ENCODE data around the gene ENAH.

The ENAH gene

DNA sequence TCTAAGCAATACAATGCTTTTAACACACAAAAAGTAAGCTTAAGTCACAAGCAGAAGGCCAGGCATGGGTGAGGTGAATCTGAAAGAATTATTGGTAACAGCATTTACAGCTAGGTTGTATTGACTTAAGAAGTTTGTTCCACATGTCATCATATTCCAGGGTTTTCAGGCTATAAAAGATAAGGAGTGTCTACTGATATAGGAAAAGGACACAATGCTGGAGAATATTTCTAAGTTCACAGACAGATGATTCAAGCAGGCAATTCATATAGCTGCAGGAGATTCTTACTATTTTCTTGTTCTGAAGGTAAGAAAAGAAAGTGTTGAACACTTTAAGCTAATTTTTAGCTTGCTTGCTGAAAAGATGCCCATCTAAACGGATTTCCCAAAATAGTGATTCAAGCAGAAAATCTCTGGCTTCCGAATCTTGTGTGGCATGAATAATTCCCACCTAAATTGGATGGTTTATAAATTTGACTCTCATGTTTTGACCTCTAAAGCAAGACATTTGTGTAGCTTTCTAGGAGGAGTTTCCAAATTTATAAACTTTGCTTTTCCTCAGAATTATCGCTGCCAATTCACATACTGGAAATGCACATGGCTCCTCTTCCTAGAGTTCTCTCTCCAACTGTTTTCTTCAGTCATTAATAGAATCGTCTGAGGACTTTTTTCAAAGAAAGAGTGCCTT is 129.5 kb downstream of the ENAH start:
- no peaks in the 10 kb centered on the region for H3K79me2 ChIP-seq (ENCODE audit: insufficient read depth, low read length)
- no peaks in the 10 kb centered on the region for H3K27me3 ChIP-seq (ENCODE audit: insufficient read depth, low read length, poor library complexity, severe bottlenecking)
- no peak overlapping the region for H3K4me2 ChIP-seq (ENCODE audit: low read depth, low read length, poor library complexity, severe bottlenecking)

GRCh38 chr1:225522588-225523262 is 130.2 kb downstream of the ENAH start:
- Histone ChIP-seq H3K79me2 (ENCODE audit: insufficient read depth, low read length) (no peaks in the 10 kb centered on the region), H3K4me3 (ENCODE audit: low read length, poor library complexity, severe bottlenecking) (no peak overlapping the region), H4K20me1 (ENCODE audit: insufficient read depth, low read length, poor library complexity, severe bottlenecking) (no peaks in the 10 kb centered on the region), H3K9ac (ENCODE audit: low read depth, low read length, poor library complexity, severe bottlenecking) (no peak overlapping the region), H3K4me1 (ENCODE audit: insufficient read depth, low read length, poor library complexity, severe bottlenecking) (no peaks in the 10 kb centered on the region), H3K9me2 (replicated peaks; ENCODE audit: low read depth, low read length) (no peaks in the 10 kb centered on the region), H3K4me2 (ENCODE audit: low read depth, low read length, poor library complexity, severe bottlenecking) (no peak overlapping the region), H3F3A (ENCODE audit: low read depth) (no peaks in the 10 kb centered on the region), H3K9me3 (ENCODE audit: insufficient read depth, low read depth, low read length) (no peaks in the 10 kb centered on the region), H3K36me3 (ENCODE audit: insufficient read depth, low read length) (peaks cover 8% of the 10 kb centered on the region; the same call in 1 of the 2 replicates), H3K27me3 (ENCODE audit: insufficient read depth, low read length, poor library complexity, severe bottlenecking) (no peaks in the 10 kb centered on the region), H2AFZ (ENCODE audit: low read length) (no peak overlapping the region)
- TF ChIP-seq, protein P1, sequence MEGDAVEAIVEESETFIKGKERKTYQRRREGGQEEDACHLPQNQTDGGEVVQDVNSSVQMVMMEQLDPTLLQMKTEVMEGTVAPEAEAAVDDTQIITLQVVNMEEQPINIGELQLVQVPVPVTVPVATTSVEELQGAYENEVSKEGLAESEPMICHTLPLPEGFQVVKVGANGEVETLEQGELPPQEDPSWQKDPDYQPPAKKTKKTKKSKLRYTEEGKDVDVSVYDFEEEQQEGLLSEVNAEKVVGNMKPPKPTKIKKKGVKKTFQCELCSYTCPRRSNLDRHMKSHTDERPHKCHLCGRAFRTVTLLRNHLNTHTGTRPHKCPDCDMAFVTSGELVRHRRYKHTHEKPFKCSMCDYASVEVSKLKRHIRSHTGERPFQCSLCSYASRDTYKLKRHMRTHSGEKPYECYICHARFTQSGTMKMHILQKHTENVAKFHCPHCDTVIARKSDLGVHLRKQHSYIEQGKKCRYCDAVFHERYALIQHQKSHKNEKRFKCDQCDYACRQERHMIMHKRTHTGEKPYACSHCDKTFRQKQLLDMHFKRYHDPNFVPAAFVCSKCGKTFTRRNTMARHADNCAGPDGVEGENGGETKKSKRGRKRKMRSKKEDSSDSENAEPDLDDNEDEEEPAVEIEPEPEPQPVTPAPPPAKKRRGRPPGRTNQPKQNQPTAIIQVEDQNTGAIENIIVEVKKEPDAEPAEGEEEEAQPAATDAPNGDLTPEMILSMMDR (conservative IDR thresholded peaks at IDR 0.05; ENCODE audit: low read length): no peak
- TF ChIP-seq EZH2phosphoT487 (IDR thresholded peaks at IDR 0.05; ENCODE audit: borderline replicate concordance): no peak

More for the DNA sequence above, 129.5 kb downstream of the ENAH start:
- no peaks in the 10 kb centered on the region for H4K20me1 ChIP-seq (ENCODE audit: insufficient read depth, low read length, poor library complexity, severe bottlenecking)
- no peak overlapping the region for H2AFZ ChIP-seq (ENCODE audit: low read length)
- peaks cover 7% of the 10 kb centered on the region; the same call in 1 of the 2 replicates for H3K36me3 ChIP-seq (ENCODE audit: insufficient read depth, low read length)
- no peaks in the 10 kb centered on the region for H3K9me3 ChIP-seq (ENCODE audit: insufficient read depth, low read depth, low read length)
- H3K9ac ChIP-seq (ENCODE audit: low read depth, low read length, poor library complexity, severe bottlenecking): no peak overlapping the region
- H3K9me2 ChIP-seq (replicated peaks; ENCODE audit: low read depth, low read length): no peaks in the 10 kb centered on the region
- TF ChIP-seq EZH2phosphoT487 (IDR thresholded peaks at IDR 0.05; ENCODE audit: borderline replicate concordance): no peak
- no peaks in the 10 kb centered on the region for H3F3A ChIP-seq (ENCODE audit: low read depth)
- no peak overlapping the region for H3K4me3 ChIP-seq (ENCODE audit: low read length, poor library complexity, severe bottlenecking)
- no peaks in the 10 kb centered on the region for H3K4me1 ChIP-seq (ENCODE audit: insufficient read depth, low read length, poor library complexity, severe bottlenecking)

DNA sequence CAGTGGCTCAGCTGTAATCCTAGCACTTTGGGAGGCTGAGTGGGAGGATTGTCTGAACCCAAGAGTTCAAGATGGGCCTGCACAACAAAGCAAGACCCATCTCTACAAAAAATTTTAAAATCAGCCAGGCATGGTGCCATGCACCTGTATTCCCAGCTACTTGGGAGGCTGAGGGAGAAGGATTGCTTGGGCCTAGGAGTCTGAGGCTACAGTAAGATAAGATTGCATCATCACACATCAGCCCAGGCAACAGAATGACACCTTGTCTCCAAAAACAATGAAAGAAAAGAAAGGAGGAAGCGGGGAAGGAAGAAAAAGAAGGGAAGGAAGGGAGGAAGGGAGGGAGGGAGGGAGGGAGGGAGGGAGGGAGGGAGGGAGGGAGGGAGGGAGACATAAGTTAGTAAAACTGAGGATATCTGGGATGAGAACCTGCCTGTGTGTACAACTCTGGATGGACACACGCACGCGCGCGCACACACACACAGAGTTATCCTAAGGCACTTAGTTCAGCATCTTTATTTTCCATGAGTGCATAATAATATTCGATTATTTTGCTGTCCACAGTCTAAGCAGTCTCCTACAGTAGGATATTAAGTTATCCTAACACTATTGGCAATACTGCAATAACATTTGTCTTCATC is 132.2 kb downstream of the ENAH start:
- H2AFZ ChIP-seq (ENCODE audit: low read length): no peak overlapping the region
- H3K4me3 ChIP-seq (ENCODE audit: low read length, poor library complexity, severe bottlenecking): no peak overlapping the region
- TF ChIP-seq, protein P1 (conservative IDR thresholded peaks at IDR 0.05; ENCODE audit: low read length): no peak
- TF ChIP-seq EZH2phosphoT487 (IDR thresholded peaks at IDR 0.05; ENCODE audit: borderline replicate concordance): no peak
- no peaks in the 10 kb centered on the region for H3K9me2 ChIP-seq (replicated peaks; ENCODE audit: low read depth, low read length)
- no peaks in the 10 kb centered on the region for H4K20me1 ChIP-seq (ENCODE audit: insufficient read depth, low read length, poor library complexity, severe bottlenecking)
- no peaks in the 10 kb centered on the region for H3F3A ChIP-seq (ENCODE audit: low read depth)
- no peaks in the 10 kb centered on the region for H3K27me3 ChIP-seq (ENCODE audit: insufficient read depth, low read length, poor library complexity, severe bottlenecking)
- peaks cover 15% of the 10 kb centered on the region; the same call in 1 of the 2 replicates for H3K36me3 ChIP-seq (ENCODE audit: insufficient read depth, low read length)
- H3K9ac ChIP-seq (ENCODE audit: low read depth, low read length, poor library complexity, severe bottlenecking): no peak overlapping the region
- H3K9me3 ChIP-seq (ENCODE audit: insufficient read depth, low read depth, low read length): no peaks in the 10 kb centered on the region
- H3K4me1 ChIP-seq (ENCODE audit: insufficient read depth, low read length, poor library complexity, severe bottlenecking): no peaks in the 10 kb centered on the region
- H3K79me2 ChIP-seq (ENCODE audit: insufficient read depth, low read length): no peaks in the 10 kb centered on the region
- H3K4me2 ChIP-seq (ENCODE audit: low read depth, low read length, poor library complexity, severe bottlenecking): no peak overlapping the region
